HCT116 (cell line): Measurements from ENCODE around the gene GPX4. TPM values are rescaled to one million over a fixed set of nuclear protein-coding genes. Genes with fewer than 3 reads are reported as not detected.

Experiments used
- ATAC-seq: fragments of 200-7000 bp; cut with Tn5 transposase; 2 replicates; pipeline ENCODE4 v1.9.1; 2020; ENCODE audit warnings: mild to moderate bottlenecking, moderate library complexity
- BruUV-seq: library from RNA; stranded (reverse); fragments of 400-500 nt; replicated peaks from 2 replicates; lab custom pipeline; 2021; lab: Mats Ljungman, UMichigan
- CTCF ChIA-PET: fragments of 300-600 bp; sonication (Branson Sonifier 250); formaldehyde crosslinking; loops from one replicate; lab custom pipeline; 2021; ENCODE audit warnings: antibody characterized with exemption; lab: Charles Lee
- POLR2A ChIA-PET: fragments of 300-600, 350-600 bp; sonication (Branson Sonifier 250); formaldehyde crosslinking; loops from one replicate; lab custom pipeline; 2021; ENCODE audit warnings: antibody characterized with exemption; lab: Charles Lee
- RAD21 ChIA-PET, 2 experiments: fragments of 300-600 bp; sonication (Branson Sonifier 250); formaldehyde crosslinking; loops; one replicate each; lab custom pipeline; 2023; ENCODE audit warnings: low total read pairs in 2 of 2; ENCODE audit not compliant: uncharacterized antibody in 2 of 2, unreplicated experiment in 2 of 2, low non-redundant PET in 1 of 2; lab: Charles Lee
- DNase-seq: peaks from one replicate; pipeline ENCODE4 v3.0.0-alpha.2; 2010; ENCODE audit warnings: low read depth, low spot score
- H2AFZ ChIP-seq: fragments of 200-600 bp; shearing (Covaris generic), sonication (generic); 2 replicates; pipeline ENCODE4 v1.6.1; 2017; ENCODE audit warnings: low read depth, mixed run types, mixed read lengths, antibody characterized with exemption, low read length; ENCODE audit not compliant: poor library complexity, severe bottlenecking
- H3K27ac ChIP-seq: 2 replicates; pipeline ENCODE4 v1.5.1; 2012; ENCODE audit warnings: low read depth, low read length
- H3K27me3 ChIP-seq: fragments of 200-600 bp; sonication (generic); 2 replicates; pipeline ENCODE4 v1.6.1; 2016; ENCODE audit warnings: mixed run types, low read length, mixed read lengths; ENCODE audit not compliant: insufficient read depth
- H3K36me3 ChIP-seq, 2 experiments: fragments of 200-500 bp in 1 of 2; fragments of 200-600 bp in 1 of 2; sonication (Bioruptor generic) in 1 of 2; sonication (generic) in 1 of 2; 2 replicates each; pipeline versions ENCODE4 v1.5.1 to v1.6.1; 2014 to 2016; ENCODE audit warnings: low read length in 2 of 2, inconsistent platforms in 1 of 2, mixed read lengths in 1 of 2, mixed run types in 1 of 2; ENCODE audit not compliant: insufficient read depth in 2 of 2, control insufficient read depth in 1 of 2
- H3K4me1 ChIP-seq, 2 experiments: fragments of 200-600 bp in 1 of 2; sonication (generic) in 1 of 2; 2 replicates each; pipeline versions ENCODE4 v1.5.1 to v1.6.1; 2012 to 2017; ENCODE audit warnings: low read length in 2 of 2, inconsistent platforms in 1 of 2, mild to moderate bottlenecking in 1 of 2, mixed read lengths in 1 of 2, mixed run types in 1 of 2, moderate library complexity in 1 of 2; ENCODE audit not compliant: insufficient read depth in 2 of 2, control insufficient read depth in 1 of 2
- H3K4me2 ChIP-seq: fragments of 200-600 bp; sonication (generic); 2 replicates; pipeline ENCODE4 v1.6.1; 2017; ENCODE audit warnings: mixed run types, low read length, mixed read lengths
- H3K4me3 ChIP-seq, 2 experiments: fragments of 200-600 bp in 1 of 2; sonication (generic) in 1 of 2; replicated peaks in 1 of 2; 2 replicates each; pipeline ENCODE4 v1.5.1; 2011 to 2016; ENCODE audit warnings: low read length in 2 of 2, control low read depth in 1 of 2, low read depth in 1 of 2, mild to moderate bottlenecking in 1 of 2, mixed read lengths in 1 of 2, mixed run types in 1 of 2
- H3K79me2 ChIP-seq: fragments of 200-600 bp; sonication (generic); 2 replicates; pipeline ENCODE4 v1.6.1; 2017; ENCODE audit warnings: mild to moderate bottlenecking, mixed run types, low read length, moderate library complexity, mixed read lengths; ENCODE audit not compliant: insufficient read depth
- H3K9ac ChIP-seq: fragments of 200-600 bp; sonication (generic); 2 replicates; pipeline ENCODE4 v1.6.1; 2016; ENCODE audit warnings: low read length, mixed read lengths
- H3K9me2 ChIP-seq: fragments of 200-600 bp; sonication (generic), shearing (Covaris generic); 2 replicates; pipeline ENCODE4 v1.6.1; 2017; ENCODE audit warnings: mixed run types, mild to moderate bottlenecking, moderate library complexity; ENCODE audit not compliant: insufficient read depth
- H3K9me3 ChIP-seq, 2 experiments: fragments of 200-500 bp in 1 of 2; fragments of 200-600 bp in 1 of 2; sonication (Bioruptor generic) in 1 of 2; sonication (generic) in 1 of 2; 2 replicates each; pipeline ENCODE4 v1.6.1; 2014 to 2017; ENCODE audit warnings: low read length in 2 of 2, mixed read lengths in 2 of 2, inconsistent platforms in 1 of 2, low read depth in 1 of 2, mild to moderate bottlenecking in 1 of 2, mixed run types in 1 of 2, moderate library complexity in 1 of 2; ENCODE audit not compliant: control insufficient read depth in 1 of 2, insufficient read depth in 1 of 2
- H4K20me1 ChIP-seq: fragments of 200-600 bp; sonication (generic), shearing (Covaris generic); 2 replicates; pipeline ENCODE4 v1.6.1; 2017; ENCODE audit warnings: mixed run types, mild to moderate bottlenecking, moderate library complexity; ENCODE audit not compliant: insufficient read depth
- CEBPB ChIP-seq: IDR thresholded peaks from 2 replicates; pipeline ENCODE4 v1.6.1; 2012; ENCODE audit warnings: low read depth
- ELF1 ChIP-seq: IDR thresholded peaks from 2 replicates; pipeline ENCODE4 v1.6.1; 2012; ENCODE audit warnings: low read depth, borderline replicate concordance
- RAD21 ChIP-seq: IDR thresholded peaks from 2 replicates; pipeline ENCODE4 v1.6.1; 2012; ENCODE audit warnings: low read depth, mild to moderate bottlenecking
- intact Hi-C: fragments of 100-400 bp; cut with micrococcal nuclease; formaldehyde crosslinking; loops from 2 replicates; pipeline ENCODE4 v1.10.0; 2022
- total RNA-seq: library from RNA; stranded (reverse); gene quantifications from one replicate; pipeline ENCODE4 v1.2.1, GENCODE V29; 2021; ENCODE audit not compliant: unreplicated experiment
- TF ChIP-seq, protein P1 (sequence below): IDR thresholded peaks from 2 replicates; pipeline ENCODE4 v1.6.1; 2012

GPX4 gene
- total RNA-seq, 1 experiment from 2014 or later, result 481 TPM

GRCh38 chr19:1151037-1151724, 47.4 kb downstream of the GPX4 start (continued):
- TF ChIP-seq, protein P1, sequence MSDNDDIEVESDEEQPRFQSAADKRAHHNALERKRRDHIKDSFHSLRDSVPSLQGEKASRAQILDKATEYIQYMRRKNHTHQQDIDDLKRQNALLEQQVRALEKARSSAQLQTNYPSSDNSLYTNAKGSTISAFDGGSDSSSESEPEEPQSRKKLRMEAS, result no peak

DNA sequence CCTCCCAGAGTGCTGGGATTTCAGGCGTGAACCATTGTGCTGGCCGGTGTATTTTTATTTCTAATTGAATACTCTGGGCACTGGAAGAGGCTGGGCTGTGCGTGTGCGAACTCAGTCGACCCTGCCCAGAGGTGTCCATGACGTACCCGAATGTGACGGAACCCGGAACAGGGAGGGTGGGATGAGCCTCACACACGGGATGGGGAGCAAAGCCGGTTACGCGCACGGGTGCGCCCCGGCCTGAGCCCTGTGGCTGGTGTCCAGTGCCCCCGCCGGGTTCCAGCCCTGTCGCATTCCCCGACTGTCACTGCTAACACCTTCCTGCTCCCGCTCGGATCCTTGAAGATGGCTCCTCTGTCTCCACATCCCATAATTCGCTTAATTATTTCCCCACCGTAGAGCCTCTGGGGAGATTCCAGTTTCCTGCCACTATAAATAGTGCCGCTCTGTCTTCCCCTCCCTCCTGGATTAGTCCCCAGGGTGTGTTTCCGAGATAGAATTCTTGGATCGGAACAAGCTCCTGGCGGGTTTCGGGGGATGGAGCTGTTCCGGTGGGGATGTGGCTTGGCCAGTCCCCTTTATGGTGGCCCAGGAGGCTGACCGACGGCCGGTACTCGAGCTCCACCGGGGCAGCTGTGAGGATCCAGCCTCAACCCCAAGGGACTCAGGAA, 48.3 kb downstream of the GPX4 start:
- intact Hi-C loops, result no loop called here
- POLR2A ChIA-PET, result no interaction called here
- H3K79me2 ChIP-seq, result peaks cover 29% of the 10 kb centered on the region; the same call in 1 of the 2 replicates
- H2AFZ ChIP-seq, result no peak overlapping the region
- ATAC-seq, result no peak
- no peak for DNase-seq
- H3K9me3 ChIP-seq, result no peaks in the 10 kb centered on the region
- H3K27ac ChIP-seq, result no peak overlapping the region
- H3K4me1 ChIP-seq, result peaks cover 0 to 6% of the 10 kb centered on the region in 2 experiments; a peak in 1 of 4 replicates
- TF ChIP-seq ELF1, result no peak
- no peak for TF ChIP-seq RAD21
- no peak for TF ChIP-seq CEBPB
- no peaks in the 10 kb centered on the region for H3K9me2 ChIP-seq
- no peaks in the 10 kb centered on the region for H4K20me1 ChIP-seq
- CTCF ChIA-PET, result no interaction called here
- H3K27me3 ChIP-seq, result no peaks in the 10 kb centered on the region
- H3K4me2 ChIP-seq, result no peak overlapping the region
- H3K36me3 ChIP-seq, result peaks cover 0 to 21% of the 10 kb centered on the region in 2 experiments; a peak in 3 of 4 replicates
- no peak overlapping the region for H3K9ac ChIP-seq
- H3K4me3 ChIP-seq, result no peak overlapping the region
- RAD21 ChIA-PET, result no interaction called here
- no TSS peak for BruUV-seq
